ENCODE results near the gene GNE. TPM values are rescaled to one million over a fixed set of nuclear protein-coding genes. Genes with fewer than 3 reads are reported as not detected.

Gene GNE
- total RNA-seq, 1 experiment from 2014 or later, result 4.6 TPM

GRCh38 chr9:36189976-36190375 is 68.3 kb downstream of the GNE start:
- DNase-seq (ENCODE audit: low spot score), result no peak
- no peak for ATAC-seq
- H3K27me3 Mint-ChIP-seq (ENCODE audit: low read depth), result peaks cover 18% of the 10 kb centered on the region
- ChIA-PET POLR2A (interaction anchor here (0.5 to 2.6 kb wide), 7 partner anchors 16 to 1103 kb away, joined by 3 to 24 read pairs (median 3); no protein-coding TSS in a partner anchor), CTCF (interaction anchor here (0.5 to 3.9 kb wide), 16 partner anchors 15 to 1550 kb away, joined by 3 to 26 read pairs (median 4); no protein-coding TSS in a partner anchor)
- H3K9me3 Mint-ChIP-seq, result peaks cover 2% of the 10 kb centered on the region
- peaks cover 34% of the 10 kb centered on the region for H3K4me1 Mint-ChIP-seq
- H3K4me3 Mint-ChIP-seq, result peak overlapping the region; percentile 97
- H3K27ac Mint-ChIP-seq, result peak overlapping the region; percentile 89
- TF ChIP-seq ZNF671 (CRISPR knock-in tag; IDR thresholded peaks at IDR 0.05), result no peak
- no peak for TF ChIP-seq RELA (CRISPR knock-in tag; IDR thresholded peaks at IDR 0.05; ENCODE audit: borderline replicate concordance)
- no peak for TF ChIP-seq FOXP4 (CRISPR knock-in tag; IDR thresholded peaks at IDR 0.05)
- TF ChIP-seq PREB (CRISPR knock-in tag; IDR thresholded peaks at IDR 0.05; ENCODE audit: borderline replicate concordance), result no peak
- no peak for TF ChIP-seq SMAD3 (CRISPR knock-in tag; IDR thresholded peaks at IDR 0.05; ENCODE audit: borderline replicate concordance)
- TF ChIP-seq PRDM15 (CRISPR knock-in tag; IDR thresholded peaks at IDR 0.05), result no peak
- TF ChIP-seq SOX15 (CRISPR knock-in tag; IDR thresholded peaks at IDR 0.05), result no peak
- TF ChIP-seq CREM (CRISPR knock-in tag; IDR thresholded peaks at IDR 0.05), result no peak
- TF ChIP-seq, protein P1, sequence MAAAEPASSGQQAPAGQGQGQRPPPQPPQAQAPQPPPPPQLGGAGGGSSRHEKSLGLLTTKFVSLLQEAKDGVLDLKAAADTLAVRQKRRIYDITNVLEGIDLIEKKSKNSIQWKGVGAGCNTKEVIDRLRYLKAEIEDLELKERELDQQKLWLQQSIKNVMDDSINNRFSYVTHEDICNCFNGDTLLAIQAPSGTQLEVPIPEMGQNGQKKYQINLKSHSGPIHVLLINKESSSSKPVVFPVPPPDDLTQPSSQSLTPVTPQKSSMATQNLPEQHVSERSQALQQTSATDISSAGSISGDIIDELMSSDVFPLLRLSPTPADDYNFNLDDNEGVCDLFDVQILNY (CRISPR knock-in tag; IDR thresholded peaks at IDR 0.05), result no peak
- no peak for TF ChIP-seq ZNF219 (CRISPR knock-in tag; IDR thresholded peaks at IDR 0.05; ENCODE audit: borderline replicate concordance)
- no peak for TF ChIP-seq ZNF121 (CRISPR knock-in tag; IDR thresholded peaks at IDR 0.05)
- peaks cover 11% of the 10 kb centered on the region for H3K36me3 Mint-ChIP-seq

DNA sequence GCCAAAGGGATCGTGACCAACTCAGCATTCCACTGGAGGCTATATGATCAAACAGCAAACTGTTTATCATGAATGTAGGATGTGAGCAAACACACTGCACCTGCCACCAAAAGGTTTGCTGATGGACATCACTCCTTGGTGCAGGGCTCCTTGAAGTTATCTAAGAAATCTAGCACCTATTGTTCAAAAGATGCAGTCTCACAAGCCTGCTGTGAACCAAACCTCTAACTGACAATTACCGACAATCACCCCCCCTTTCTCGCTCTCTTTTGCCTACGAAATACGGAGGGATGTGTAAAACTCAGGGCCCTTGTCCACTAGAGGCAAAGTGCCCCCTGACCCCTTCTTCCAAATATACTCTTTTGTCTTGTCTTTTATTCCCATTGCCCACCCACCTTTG is 70.0 kb downstream of the GNE start:
- peaks cover 18% of the 10 kb centered on the region for H3K27me3 Mint-ChIP-seq (ENCODE audit: low read depth)
- ChIA-PET CTCF (interaction anchor here (1.7 to 3.9 kb wide), 2 partner anchors 22 to 86 kb away, joined by 4 to 26 read pairs; no protein-coding TSS in a partner anchor), POLR2A (no interaction called here)
- no peak overlapping the region for H3K27ac Mint-ChIP-seq
- no peak for TF ChIP-seq SOX15 (CRISPR knock-in tag; IDR thresholded peaks at IDR 0.05)
- no peak for TF ChIP-seq ELF4 (CRISPR knock-in tag; IDR thresholded peaks at IDR 0.05; ENCODE audit: low read depth)
- TF ChIP-seq OVOL2 (CRISPR knock-in tag; IDR thresholded peaks at IDR 0.05; ENCODE audit: borderline replicate concordance), result no peak
- H3K36me3 Mint-ChIP-seq, result no peaks in the 10 kb centered on the region
- DNase-seq (ENCODE audit: low spot score), result no peak
- H3K4me1 Mint-ChIP-seq, result peaks cover 23% of the 10 kb centered on the region
- peaks cover 7% of the 10 kb centered on the region for H3K9me3 Mint-ChIP-seq
- no peak overlapping the region for H3K4me3 Mint-ChIP-seq
- no peak for ATAC-seq

- no peak overlapping the region for H3K4me3 Mint-ChIP-seq
- peaks cover 17% of the 10 kb centered on the region for H3K4me1 Mint-ChIP-seq
- DNase-seq (ENCODE audit: low spot score) (no peak), ATAC-seq (no peak)
- ChIA-PET POLR2A (no interaction called here), CTCF (interaction anchor here (1.7 kb wide), 1 partner anchor 85 kb away, joined by 4 read pairs; no protein-coding TSS in a partner anchor)
- peaks cover 18% of the 10 kb centered on the region for H3K27me3 Mint-ChIP-seq (ENCODE audit: low read depth)
- no peak overlapping the region for H3K27ac Mint-ChIP-seq
- no peaks in the 10 kb centered on the region for H3K36me3 Mint-ChIP-seq
- peaks cover 8% of the 10 kb centered on the region for H3K9me3 Mint-ChIP-seq
- TF ChIP-seq TP53 (CRISPR knock-in tag; IDR thresholded peaks at IDR 0.05), result no peak
- TF ChIP-seq KAT7 (CRISPR knock-in tag; IDR thresholded peaks at IDR 0.05; ENCODE audit: borderline replicate concordance), result no peak
- no peak for TF ChIP-seq NFATC4 (CRISPR knock-in tag; IDR thresholded peaks at IDR 0.05)
- no peak for TF ChIP-seq ZNF232 (CRISPR knock-in tag; IDR thresholded peaks at IDR 0.05)
- no peak for TF ChIP-seq MYBL2 (CRISPR knock-in tag; IDR thresholded peaks at IDR 0.05)
- TF ChIP-seq ZNF138 (CRISPR knock-in tag; conservative IDR thresholded peaks at IDR 0.05), result no peak
- TF ChIP-seq, protein P2, sequence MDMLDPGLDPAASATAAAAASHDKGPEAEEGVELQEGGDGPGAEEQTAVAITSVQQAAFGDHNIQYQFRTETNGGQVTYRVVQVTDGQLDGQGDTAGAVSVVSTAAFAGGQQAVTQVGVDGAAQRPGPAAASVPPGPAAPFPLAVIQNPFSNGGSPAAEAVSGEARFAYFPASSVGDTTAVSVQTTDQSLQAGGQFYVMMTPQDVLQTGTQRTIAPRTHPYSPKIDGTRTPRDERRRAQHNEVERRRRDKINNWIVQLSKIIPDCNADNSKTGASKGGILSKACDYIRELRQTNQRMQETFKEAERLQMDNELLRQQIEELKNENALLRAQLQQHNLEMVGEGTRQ (CRISPR knock-in tag; IDR thresholded peaks at IDR 0.05), result no peak
- TF ChIP-seq JAZF1 (CRISPR knock-in tag; IDR thresholded peaks at IDR 0.05), result no peak
- no peak for TF ChIP-seq E2F1 (CRISPR knock-in tag; IDR thresholded peaks at IDR 0.05)
- TF ChIP-seq ZNF671 (CRISPR knock-in tag; IDR thresholded peaks at IDR 0.05), result no peak
Observed at GRCh38 chr9:36187414-36187813, 70.8 kb downstream of the GNE start.
